HG02623 (cell line): Measurements from ENCODE around the gene RPL5.
A peak's percentile ranks its signal among the peaks of the same experiment; 100 is the strongest.
"Not testable (repeated sequence)": the region's sequence is repeated elsewhere in the genome, so short reads cannot be mapped to it uniquely, and the experiment has no call there.

Source experiments
- ATAC-seq: cut with Tn5 transposase; IDR thresholded peaks from one replicate; pipeline ENCODE4 v1.9.1; 2021; ENCODE audit warnings: moderate library complexity; ENCODE audit not compliant: unreplicated experiment

The RPL5 gene

GRCh38 chr1:92831762-92832536, at the start of gene RPL5:
TSS of gene RPL5 (plus strand) at chr1:92832040. CDS start at chr1:92832115, 75 bp downstream.
- peak; percentile 89 for ATAC-seq

GRCh38 chr1:92783550-92783949, 48.3 kb upstream of the RPL5 start:
- not testable (repeated sequence) for ATAC-seq

- ATAC-seq, result no peak
Observed at GRCh38 chr1:92784021-92784638, 47.7 kb upstream of the RPL5 start.

GRCh38 chr1:92784639-92785500, 47.0 kb upstream of the RPL5 start, which contains the start of gene EVI5:
TSS of gene EVI5 (minus strand) at chr1:92785108. CDS start at chr1:92736546, 48,562 bp downstream.
- peak; percentile 92 for ATAC-seq

GRCh38 chr1:92786111-92786901, 45.5 kb upstream of the RPL5 start:
- no peak for ATAC-seq

GRCh38 chr1:92790081-92790480, 41.8 kb upstream of the RPL5 start:
- no peak for ATAC-seq

- no peak for ATAC-seq
Observed at GRCh38 chr1:92790867-92791266, 41.0 kb upstream of the RPL5 start.

- ATAC-seq, result no peak
Observed at GRCh38 chr1:92791487-92792066, 40.3 kb upstream of the RPL5 start.

- no peak for ATAC-seq
Observed at GRCh38 chr1:92792340-92792782, 39.5 kb upstream of the RPL5 start.

GRCh38 chr1:92795166-92795565, 36.7 kb upstream of the RPL5 start:
- no peak for ATAC-seq

GRCh38 chr1:92797297-92797696, 34.5 kb upstream of the RPL5 start:
- ATAC-seq, result no peak

GRCh38 chr1:92797961-92798360, 33.9 kb upstream of the RPL5 start:
- ATAC-seq, result no peak

GRCh38 chr1:92803140-92803887, 28.5 kb upstream of the RPL5 start:
- ATAC-seq, result no peak

GRCh38 chr1:92804721-92805201, 27.1 kb upstream of the RPL5 start:
- ATAC-seq, result no peak

- ATAC-seq, result no peak
Observed at GRCh38 chr1:92805216-92805615, 26.6 kb upstream of the RPL5 start.

- no peak for ATAC-seq
Observed at GRCh38 chr1:92808381-92808780, 23.5 kb upstream of the RPL5 start.

- ATAC-seq, result no peak
Observed at GRCh38 chr1:92816732-92817131, 15.1 kb upstream of the RPL5 start.

- ATAC-seq, result no peak
Observed at GRCh38 chr1:92817137-92817697, 14.6 kb upstream of the RPL5 start.
